HCT116 (cell line): ENCODE results near the gene BDKRB1. TPM values are rescaled to one million over a fixed set of nuclear protein-coding genes. Genes with fewer than 3 reads are reported as not detected.

Experiments used
- ATAC-seq: fragments of 200-7000 bp; cut with Tn5 transposase; 2 replicates; pipeline ENCODE4 v1.9.1; 2020; ENCODE audit warnings: mild to moderate bottlenecking, moderate library complexity
- BruUV-seq: library from RNA; stranded (reverse); fragments of 400-500 nt; replicated peaks from 2 replicates; lab custom pipeline; 2021; lab: Mats Ljungman, UMichigan
- CTCF ChIA-PET: fragments of 300-600 bp; sonication (Branson Sonifier 250); formaldehyde crosslinking; loops from one replicate; lab custom pipeline; 2021; ENCODE audit warnings: antibody characterized with exemption; lab: Charles Lee
- POLR2A ChIA-PET: fragments of 300-600, 350-600 bp; sonication (Branson Sonifier 250); formaldehyde crosslinking; loops from one replicate; lab custom pipeline; 2021; ENCODE audit warnings: antibody characterized with exemption; lab: Charles Lee
- RAD21 ChIA-PET, 2 experiments: fragments of 300-600 bp; sonication (Branson Sonifier 250); formaldehyde crosslinking; loops; one replicate each; lab custom pipeline; 2023; ENCODE audit warnings: low total read pairs in 2 of 2; ENCODE audit not compliant: uncharacterized antibody in 2 of 2, unreplicated experiment in 2 of 2, low non-redundant PET in 1 of 2; lab: Charles Lee
- DNase-seq: peaks from one replicate; pipeline ENCODE4 v3.0.0-alpha.2; 2010; ENCODE audit warnings: low read depth, low spot score
- H2AFZ ChIP-seq: fragments of 200-600 bp; shearing (Covaris generic), sonication (generic); 2 replicates; pipeline ENCODE4 v1.6.1; 2017; ENCODE audit warnings: low read depth, mixed run types, mixed read lengths, antibody characterized with exemption, low read length; ENCODE audit not compliant: poor library complexity, severe bottlenecking
- H3K27ac ChIP-seq: 2 replicates; pipeline ENCODE4 v1.5.1; 2012; ENCODE audit warnings: low read depth, low read length
- H3K27me3 ChIP-seq: fragments of 200-600 bp; sonication (generic); 2 replicates; pipeline ENCODE4 v1.6.1; 2016; ENCODE audit warnings: mixed run types, low read length, mixed read lengths; ENCODE audit not compliant: insufficient read depth
- H3K36me3 ChIP-seq, 2 experiments: fragments of 200-500 bp in 1 of 2; fragments of 200-600 bp in 1 of 2; sonication (Bioruptor generic) in 1 of 2; sonication (generic) in 1 of 2; 2 replicates each; pipeline versions ENCODE4 v1.5.1 to v1.6.1; 2014 to 2016; ENCODE audit warnings: low read length in 2 of 2, inconsistent platforms in 1 of 2, mixed read lengths in 1 of 2, mixed run types in 1 of 2; ENCODE audit not compliant: insufficient read depth in 2 of 2, control insufficient read depth in 1 of 2
- H3K4me1 ChIP-seq, 2 experiments: fragments of 200-600 bp in 1 of 2; sonication (generic) in 1 of 2; 2 replicates each; pipeline versions ENCODE4 v1.5.1 to v1.6.1; 2012 to 2017; ENCODE audit warnings: low read length in 2 of 2, inconsistent platforms in 1 of 2, mild to moderate bottlenecking in 1 of 2, mixed read lengths in 1 of 2, mixed run types in 1 of 2, moderate library complexity in 1 of 2; ENCODE audit not compliant: insufficient read depth in 2 of 2, control insufficient read depth in 1 of 2
- H3K4me2 ChIP-seq: fragments of 200-600 bp; sonication (generic); 2 replicates; pipeline ENCODE4 v1.6.1; 2017; ENCODE audit warnings: mixed run types, low read length, mixed read lengths
- H3K4me3 ChIP-seq, 2 experiments: fragments of 200-600 bp in 1 of 2; sonication (generic) in 1 of 2; replicated peaks in 1 of 2; 2 replicates each; pipeline ENCODE4 v1.5.1; 2011 to 2016; ENCODE audit warnings: low read length in 2 of 2, control low read depth in 1 of 2, low read depth in 1 of 2, mild to moderate bottlenecking in 1 of 2, mixed read lengths in 1 of 2, mixed run types in 1 of 2
- H3K79me2 ChIP-seq: fragments of 200-600 bp; sonication (generic); 2 replicates; pipeline ENCODE4 v1.6.1; 2017; ENCODE audit warnings: mild to moderate bottlenecking, mixed run types, low read length, moderate library complexity, mixed read lengths; ENCODE audit not compliant: insufficient read depth
- H3K9ac ChIP-seq: fragments of 200-600 bp; sonication (generic); 2 replicates; pipeline ENCODE4 v1.6.1; 2016; ENCODE audit warnings: low read length, mixed read lengths
- H3K9me2 ChIP-seq: fragments of 200-600 bp; sonication (generic), shearing (Covaris generic); 2 replicates; pipeline ENCODE4 v1.6.1; 2017; ENCODE audit warnings: mixed run types, mild to moderate bottlenecking, moderate library complexity; ENCODE audit not compliant: insufficient read depth
- H3K9me3 ChIP-seq, 2 experiments: fragments of 200-500 bp in 1 of 2; fragments of 200-600 bp in 1 of 2; sonication (Bioruptor generic) in 1 of 2; sonication (generic) in 1 of 2; 2 replicates each; pipeline ENCODE4 v1.6.1; 2014 to 2017; ENCODE audit warnings: low read length in 2 of 2, mixed read lengths in 2 of 2, inconsistent platforms in 1 of 2, low read depth in 1 of 2, mild to moderate bottlenecking in 1 of 2, mixed run types in 1 of 2, moderate library complexity in 1 of 2; ENCODE audit not compliant: control insufficient read depth in 1 of 2, insufficient read depth in 1 of 2
- H4K20me1 ChIP-seq: fragments of 200-600 bp; sonication (generic), shearing (Covaris generic); 2 replicates; pipeline ENCODE4 v1.6.1; 2017; ENCODE audit warnings: mixed run types, mild to moderate bottlenecking, moderate library complexity; ENCODE audit not compliant: insufficient read depth
- ATF3 ChIP-seq: IDR thresholded peaks from 2 replicates; pipeline ENCODE4 v1.6.1; 2012
- CBX3 ChIP-seq: IDR thresholded peaks from 2 replicates; pipeline ENCODE4 v1.6.1; 2012; ENCODE audit warnings: low read depth
- CEBPB ChIP-seq: IDR thresholded peaks from 2 replicates; pipeline ENCODE4 v1.6.1; 2012; ENCODE audit warnings: low read depth
- CTCF ChIP-seq, 3 experiments: fragments of 200-600 bp in 1 of 3; sonication (generic) in 1 of 3; IDR thresholded peaks in 2 of 3; conservative IDR thresholded peaks in 1 of 3; 2 replicates each; pipeline ENCODE4 v1.5.1; 2012 to 2017; ENCODE audit warnings: low read depth in 2 of 3, low read length in 2 of 3, antibody characterized with exemption in 1 of 3, borderline replicate concordance in 1 of 3, control low read depth in 1 of 3, mild to moderate bottlenecking in 1 of 3, mixed read lengths in 1 of 3, mixed run types in 1 of 3, moderate library complexity in 1 of 3; ENCODE audit not compliant: insufficient read depth in 1 of 3
- EZH2 ChIP-seq: fragments of 200-600 bp; sonication (generic); IDR thresholded peaks from 2 replicates; pipeline ENCODE4 v1.6.1; 2017; ENCODE audit warnings: antibody characterized with exemption, mixed run types
- EZH2phosphoT487 ChIP-seq: fragments of 200-600 bp; IDR thresholded peaks from 2 replicates; pipeline ENCODE4 v1.6.1; 2018; ENCODE audit warnings: antibody characterized with exemption, borderline replicate concordance
- FOSL1 ChIP-seq: IDR thresholded peaks from 2 replicates; pipeline ENCODE4 v1.6.1; 2012; ENCODE audit warnings: low read depth
- JUND ChIP-seq: IDR thresholded peaks from 2 replicates; pipeline ENCODE4 v1.6.1; 2012
- MAX ChIP-seq: IDR thresholded peaks from 2 replicates; pipeline ENCODE4 v1.6.1; 2012
- POLR2A ChIP-seq: IDR thresholded peaks from 2 replicates; pipeline ENCODE4 v1.7.0; 2011; ENCODE audit warnings: borderline replicate concordance; ENCODE audit not compliant: insufficient read depth, insufficient read length; ENCODE audit errors: extremely low read depth
- POLR2AphosphoS5 ChIP-seq: IDR thresholded peaks from 2 replicates; pipeline ENCODE4 v1.6.1; 2011; ENCODE audit warnings: mild to moderate bottlenecking, low read depth, low read length, moderate library complexity
- RAD21 ChIP-seq: IDR thresholded peaks from 2 replicates; pipeline ENCODE4 v1.6.1; 2012; ENCODE audit warnings: low read depth, mild to moderate bottlenecking
- REST ChIP-seq: IDR thresholded peaks from 2 replicates; pipeline ENCODE4 v1.6.1; 2012; ENCODE audit warnings: low read depth
- SIN3A ChIP-seq: IDR thresholded peaks from 2 replicates; pipeline ENCODE4 v1.6.1; 2012; ENCODE audit warnings: low read depth
- SP1 ChIP-seq: IDR thresholded peaks from 2 replicates; pipeline ENCODE4 v1.6.1; 2012; ENCODE audit warnings: low read depth
- SRF ChIP-seq: IDR thresholded peaks from 2 replicates; pipeline ENCODE4 v1.6.1; 2012; ENCODE audit warnings: low read depth
- TCF7L2 ChIP-seq: IDR thresholded peaks from 2 replicates; pipeline ENCODE4 v1.7.0; 2011; ENCODE audit warnings: borderline replicate concordance, inconsistent platforms; ENCODE audit not compliant: insufficient read depth, insufficient read length; ENCODE audit errors: extremely low read depth
- YY1 ChIP-seq: IDR thresholded peaks from 2 replicates; pipeline ENCODE4 v1.6.1; 2011; ENCODE audit warnings: low read length, low read depth, moderate library complexity, mild to moderate bottlenecking; ENCODE audit not compliant: insufficient replicate concordance; ENCODE audit errors: extremely low read depth
- ZFX ChIP-seq: fragments of 450-650 bp; IDR thresholded peaks from 2 replicates; pipeline ENCODE4 v1.6.1; 2017
- ZNF274 ChIP-seq: fragments of 200-500 bp; sonication (Bioruptor generic); IDR thresholded peaks from 2 replicates; pipeline ENCODE4 v1.6.1; 2014; ENCODE audit warnings: mild to moderate bottlenecking, low read depth, low read length, inconsistent platforms
- intact Hi-C: fragments of 100-400 bp; cut with micrococcal nuclease; formaldehyde crosslinking; loops from 2 replicates; pipeline ENCODE4 v1.10.0; 2022
- total RNA-seq: library from RNA; stranded (reverse); gene quantifications from one replicate; pipeline ENCODE4 v1.2.1, GENCODE V29; 2021; ENCODE audit not compliant: unreplicated experiment

Gene BDKRB1
- total RNA-seq, 1 experiment from 2014 or later, result not detected

GRCh38 chr14:96260341-96260821, 4.4 kb downstream of the BDKRB1 start:
- Histone ChIP-seq H3K4me1 (no peaks in the 10 kb centered on the region), H3K27ac (no peak overlapping the region), H3K79me2 (no peaks in the 10 kb centered on the region), H3K36me3 (no peaks in the 10 kb centered on the region), H3K9ac (no peak overlapping the region), H3K4me2 (no peak overlapping the region), H3K4me3 (no peak overlapping the region), H2AFZ (no peak overlapping the region), H3K27me3 (peaks cover 41% of the 10 kb centered on the region), H4K20me1 (no peaks in the 10 kb centered on the region), H3K9me3 (no peaks in the 10 kb centered on the region), H3K9me2 (no peaks in the 10 kb centered on the region)
- no TSS peak for BruUV-seq
- POLR2A ChIA-PET, result no interaction called here
- TF ChIP-seq POLR2AphosphoS5 (no peak), MAX (no peak), SRF (no peak), ATF3 (no peak), POLR2A (no peak), CTCF (IDR thresholded peaks at IDR 0.05 in 2 of 3, conservative IDR thresholded peaks at IDR 0.05 in 1 of 3; ENCODE audit: borderline replicate concordance in 1 of 3, insufficient read depth in 1 of 3, low read depth in 2 of 3, low read length in 2 of 3) (no peak), YY1 (no peak), FOSL1 (no peak), REST (no peak), RAD21 (no peak), SIN3A (no peak), SP1 (no peak), CBX3 (no peak), ZFX (no peak), CEBPB (no peak), ZNF274 (no peak), TCF7L2 (no peak), EZH2phosphoT487 (no peak), EZH2 (no peak), JUND (no peak)
- DNase-seq (no peak), ATAC-seq (no peak)
- CTCF ChIA-PET, result no interaction called here
- RAD21 ChIA-PET, result no interaction called here
- intact Hi-C loops, result no loop called here
